IPS DF 6.9 (cell line): ENCODE data around the gene TRAP1.

Experiments used
- DNase-seq: peaks from one replicate; pipeline ENCODE4 v3.0.0-alpha.2; 2013; ENCODE audit warnings: low read depth, low spot score
- H3K27ac ChIP-seq: one replicate; pipeline ENCODE4 v1.5.1; 2013; ENCODE audit warnings: low read length, control low read depth
- H3K27me3 ChIP-seq: 2 replicates; pipeline ENCODE4 v1.6.1; 2013; ENCODE audit warnings: mild to moderate bottlenecking, low read length; ENCODE audit not compliant: control insufficient read depth, insufficient read depth
- H3K36me3 ChIP-seq: 2 replicates; pipeline ENCODE4 v1.6.1; 2013; ENCODE audit warnings: low read length; ENCODE audit not compliant: control insufficient read depth, insufficient read depth
- H3K4me1 ChIP-seq: 2 replicates; pipeline ENCODE4 v1.6.1; 2013; ENCODE audit warnings: low read length; ENCODE audit not compliant: control insufficient read depth, insufficient read depth
- H3K4me3 ChIP-seq: 2 replicates; pipeline ENCODE4 v1.5.1; 2013; ENCODE audit warnings: mild to moderate bottlenecking, low read length
- H3K9me3 ChIP-seq: 2 replicates; pipeline ENCODE4 v1.6.1; 2013; ENCODE audit warnings: low read length, inconsistent platforms; ENCODE audit not compliant: control insufficient read depth, insufficient read depth
- WGBS: extraction: QIAGEN DNeasy Blood & Tissue Kit; methylation state at CpG from one replicate; pipeline ENCODE4 v1.1.7; 2013; ENCODE audit warnings: mixed read lengths, missing lambda C conversion rate; ENCODE audit not compliant: insufficient read length, insufficient coverage; 5-methylcytosine and 5-hydroxymethylcytosine counted together

Gene TRAP1

DNA sequence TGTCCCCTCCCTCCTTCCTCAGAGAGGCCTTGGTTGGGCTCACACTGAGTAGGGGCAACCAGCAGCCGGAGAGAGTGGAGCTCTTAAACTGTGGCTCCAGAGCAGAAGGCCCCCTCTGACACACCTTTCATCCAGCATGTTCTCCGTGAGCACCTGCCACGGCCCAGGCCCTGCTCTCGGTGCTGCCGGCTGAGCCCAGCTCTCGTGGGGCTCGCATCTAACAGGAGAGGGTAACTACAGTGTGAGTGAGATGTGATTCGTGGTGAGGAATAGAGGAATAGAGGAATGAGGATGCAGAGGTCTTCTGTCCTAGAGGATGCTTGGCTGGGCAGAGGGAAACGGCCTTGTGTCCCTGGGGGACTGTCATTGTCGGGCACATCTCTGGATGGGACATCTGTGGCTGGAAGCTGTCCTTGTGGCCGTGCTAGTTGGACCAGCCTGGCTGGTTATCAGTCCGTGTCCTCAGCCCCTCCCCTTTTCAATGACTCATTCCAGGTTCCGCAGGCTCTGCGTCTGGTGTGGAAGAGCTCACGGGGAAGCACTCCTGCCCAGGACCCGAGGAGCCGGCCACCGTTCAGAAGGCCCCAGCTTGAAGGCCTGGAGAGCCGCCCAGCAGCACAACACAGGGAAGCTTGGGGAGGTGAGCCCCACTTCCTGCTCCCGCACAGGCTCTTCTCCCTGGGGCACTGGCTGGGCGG lies 74.8 kb downstream of the TRAP1 start:
- Histone ChIP-seq H3K27ac (no peak overlapping the region), H3K4me3 (no peak overlapping the region), H3K9me3 (no peaks in the 10 kb centered on the region), H3K27me3 (no peaks in the 10 kb centered on the region), H3K36me3 (peaks cover 2% of the 10 kb centered on the region; the same call in 1 of the 2 replicates), H3K4me1 (peaks cover 12% of the 10 kb centered on the region)
- no peak for DNase-seq
- WGBS = no CpG with 5 or more reads among the region's 21 CpGs

DNA sequence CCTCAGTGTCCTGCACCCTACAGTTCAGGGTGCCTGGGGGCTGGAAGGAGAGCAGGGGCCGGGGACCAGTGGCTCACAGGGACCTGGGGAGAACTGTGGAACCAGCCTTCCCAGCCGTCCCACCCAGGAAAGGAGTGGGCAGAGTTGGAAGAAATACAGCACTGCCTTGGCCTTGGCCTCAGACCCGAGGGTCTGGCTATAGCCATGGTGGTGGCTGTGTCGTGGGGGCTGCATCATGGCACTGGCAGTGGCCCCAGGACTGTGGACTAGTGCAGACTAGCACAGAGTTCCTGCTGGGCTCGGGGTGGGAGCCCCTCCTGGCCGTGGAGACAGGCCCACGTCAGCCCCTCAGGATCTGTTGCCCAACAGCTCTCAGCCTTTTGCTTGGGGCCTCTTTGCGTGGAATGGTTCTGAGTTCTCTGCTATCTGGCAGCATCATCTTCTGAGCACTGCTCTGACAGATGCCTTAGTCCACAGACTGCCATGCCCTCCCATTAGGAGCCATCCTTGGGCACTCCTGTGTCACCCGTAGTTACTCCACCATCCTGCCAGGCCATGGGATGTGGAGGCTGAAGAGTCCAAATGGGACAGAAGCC lies 75.4 kb downstream of the TRAP1 start:
- no peaks in the 10 kb centered on the region for H3K27me3 ChIP-seq
- no CpG with 5 or more reads among the region's 9 CpGs for WGBS
- no peak overlapping the region for H3K27ac ChIP-seq
- H3K36me3 ChIP-seq = peaks cover 2% of the 10 kb centered on the region; the same call in 1 of the 2 replicates
- H3K4me1 ChIP-seq = peaks cover 12% of the 10 kb centered on the region
- no peak overlapping the region for H3K4me3 ChIP-seq
- no peak for DNase-seq
- no peaks in the 10 kb centered on the region for H3K9me3 ChIP-seq

DNA sequence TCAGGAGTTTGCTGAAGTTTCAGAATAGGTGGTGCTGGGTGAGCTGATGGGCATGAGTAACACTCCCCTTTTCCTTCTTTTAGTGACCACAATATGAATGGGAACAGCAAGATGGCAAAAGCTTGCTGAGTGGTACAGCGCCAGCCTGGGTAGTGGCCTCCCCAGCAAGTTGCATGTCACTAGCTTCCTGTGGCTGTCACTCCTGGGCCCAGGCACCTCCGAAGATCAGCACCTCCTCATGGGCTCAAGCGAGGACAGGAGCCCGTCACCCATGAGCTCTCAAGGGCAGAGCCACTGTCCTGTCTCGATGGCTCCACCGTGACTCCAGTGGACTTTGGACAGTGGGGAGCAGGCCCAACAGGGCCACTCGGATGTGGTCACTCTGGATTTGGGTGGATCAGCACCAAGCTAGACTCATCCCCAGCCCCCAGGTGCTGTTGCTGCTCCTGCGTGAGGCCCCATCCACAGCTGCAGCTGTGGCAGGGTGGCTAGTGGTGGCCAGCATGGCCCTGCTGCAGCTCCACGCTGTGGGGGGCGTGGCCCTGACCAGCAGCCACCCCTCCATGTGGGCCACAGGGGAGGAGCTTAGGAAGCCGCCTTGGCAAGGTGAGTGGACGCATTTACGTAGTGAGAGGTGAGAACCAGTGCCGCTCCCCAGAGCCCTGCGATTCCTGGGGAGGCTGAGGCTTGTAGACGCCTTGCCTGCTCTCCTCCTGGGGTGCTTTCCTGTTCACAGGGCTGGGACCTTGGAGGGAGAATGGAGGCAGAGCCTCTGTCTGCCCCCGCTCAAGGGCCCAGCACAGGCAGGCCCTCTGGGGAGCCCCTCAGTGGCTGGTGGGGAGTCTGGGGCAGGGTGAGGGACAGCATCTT lies 76.5 kb downstream of the TRAP1 start:
- Histone ChIP-seq H3K4me3 (no peak overlapping the region), H3K4me1 (peaks cover 10% of the 10 kb centered on the region), H3K27me3 (no peaks in the 10 kb centered on the region), H3K36me3 (peaks cover 2% of the 10 kb centered on the region; the same call in 1 of the 2 replicates), H3K27ac (no peak overlapping the region), H3K9me3 (no peaks in the 10 kb centered on the region)
- no peak for DNase-seq
- no CpG with 5 or more reads among the region's 17 CpGs for WGBS

DNA sequence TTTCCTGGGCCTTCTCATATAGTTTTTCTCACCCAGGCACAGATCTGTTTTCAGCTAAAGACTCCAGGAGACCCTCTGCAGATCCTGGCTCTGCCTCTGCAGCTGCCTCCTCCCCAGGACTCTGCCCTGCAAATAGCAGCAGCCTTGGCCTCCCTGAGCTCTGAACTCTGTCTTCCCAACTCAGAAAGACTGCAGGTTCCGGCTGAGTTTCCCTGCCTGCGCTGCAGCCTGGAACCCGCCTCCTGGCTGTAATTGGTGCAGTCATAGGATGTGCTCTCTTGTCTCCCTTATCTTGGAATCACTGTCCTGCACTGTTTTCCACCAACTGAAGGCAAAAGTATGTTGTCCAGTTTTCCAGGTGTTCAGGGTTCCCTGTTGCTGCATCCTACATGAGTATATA lies 77.1 kb downstream of the TRAP1 start:
- H3K4me1 ChIP-seq = peaks cover 4% of the 10 kb centered on the region
- H3K27ac ChIP-seq = no peak overlapping the region
- no CpG with 5 or more reads among the region's 3 CpGs for WGBS
- no peak overlapping the region for H3K4me3 ChIP-seq
- no peaks in the 10 kb centered on the region for H3K27me3 ChIP-seq
- DNase-seq = no peak
- no peaks in the 10 kb centered on the region for H3K9me3 ChIP-seq
- H3K36me3 ChIP-seq = peaks cover 2% of the 10 kb centered on the region; the same call in 1 of the 2 replicates

DNA sequence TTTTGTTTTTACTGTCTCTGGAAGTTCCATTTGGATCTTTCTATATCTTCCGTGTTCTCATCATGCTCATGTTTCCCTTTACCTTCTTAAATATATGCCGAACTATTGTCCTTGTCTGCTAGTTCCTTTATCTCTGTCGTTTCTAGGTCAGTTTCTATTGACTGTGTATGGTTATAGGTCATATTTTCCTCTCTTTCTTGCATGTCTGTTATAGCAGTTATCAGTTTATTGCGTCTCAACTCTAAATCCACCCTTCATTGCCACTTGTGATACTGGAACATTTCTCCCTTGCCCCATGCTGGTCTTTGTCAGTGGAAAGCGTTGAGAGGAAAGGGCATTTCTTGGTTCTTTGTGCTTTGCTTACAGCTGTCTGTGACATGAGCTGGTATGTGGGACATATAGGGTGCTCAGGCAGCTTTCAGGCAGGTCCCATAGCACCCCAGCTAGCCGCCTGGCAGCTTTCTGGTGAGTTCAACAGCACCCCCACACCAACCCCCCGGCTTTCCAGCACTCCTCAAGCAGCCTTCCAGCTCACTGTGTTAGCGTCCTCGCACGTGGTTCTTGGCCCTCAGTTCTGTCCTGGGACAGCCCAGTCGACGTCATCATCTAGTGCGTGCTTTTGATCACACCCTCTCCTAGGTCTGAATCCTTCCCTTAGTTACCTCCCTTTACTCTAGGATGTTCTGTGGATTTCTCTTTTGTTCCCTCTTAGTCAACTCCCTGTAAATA lies 78.2 kb downstream of the TRAP1 start:
- no peaks in the 10 kb centered on the region for H3K9me3 ChIP-seq
- peaks cover 2% of the 10 kb centered on the region for H3K4me1 ChIP-seq
- H3K4me3 ChIP-seq = no peak overlapping the region
- H3K27me3 ChIP-seq = no peaks in the 10 kb centered on the region
- no CpG with 5 or more reads among the region's 13 CpGs for WGBS
- DNase-seq = no peak
- peaks cover 2% of the 10 kb centered on the region; the same call in 1 of the 2 replicates for H3K36me3 ChIP-seq
- no peak overlapping the region for H3K27ac ChIP-seq

DNA sequence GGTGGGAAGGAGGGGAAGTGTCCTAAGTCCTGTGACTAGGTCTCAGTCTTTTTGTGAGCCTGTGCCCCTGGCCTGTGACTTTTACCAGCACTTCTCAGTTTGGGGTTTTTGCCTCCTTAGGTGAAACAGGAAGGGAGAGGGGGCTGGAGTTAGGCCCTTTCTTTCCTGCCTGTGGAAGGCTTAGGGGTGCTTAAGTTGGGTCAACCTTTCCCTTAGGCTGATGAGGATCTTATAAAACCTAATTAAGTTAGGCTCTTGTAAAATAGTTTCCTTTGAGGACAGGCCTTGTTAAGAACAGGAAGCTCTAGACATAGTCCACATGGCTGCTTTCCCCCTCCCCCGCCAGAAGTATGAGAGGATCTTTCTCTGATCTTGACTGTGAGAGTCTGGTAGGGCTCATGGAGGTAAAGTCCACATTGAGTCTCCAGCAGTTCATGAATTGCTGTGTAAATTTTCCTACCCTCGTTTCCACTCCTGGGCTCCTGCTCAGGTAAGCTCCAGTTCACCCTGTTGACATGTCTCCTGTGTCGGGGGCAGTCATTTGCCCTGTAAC lies 79.9 kb downstream of the TRAP1 start:
- H3K4me3 ChIP-seq = no peak overlapping the region
- WGBS = no CpG with 5 or more reads among the region's 3 CpGs
- H3K36me3 ChIP-seq = peaks cover 2% of the 10 kb centered on the region; the same call in 1 of the 2 replicates
- H3K27ac ChIP-seq = no peak overlapping the region
- H3K4me1 ChIP-seq = peaks cover 2% of the 10 kb centered on the region
- DNase-seq = no peak
- no peaks in the 10 kb centered on the region for H3K27me3 ChIP-seq
- H3K9me3 ChIP-seq = no peaks in the 10 kb centered on the region

DNA sequence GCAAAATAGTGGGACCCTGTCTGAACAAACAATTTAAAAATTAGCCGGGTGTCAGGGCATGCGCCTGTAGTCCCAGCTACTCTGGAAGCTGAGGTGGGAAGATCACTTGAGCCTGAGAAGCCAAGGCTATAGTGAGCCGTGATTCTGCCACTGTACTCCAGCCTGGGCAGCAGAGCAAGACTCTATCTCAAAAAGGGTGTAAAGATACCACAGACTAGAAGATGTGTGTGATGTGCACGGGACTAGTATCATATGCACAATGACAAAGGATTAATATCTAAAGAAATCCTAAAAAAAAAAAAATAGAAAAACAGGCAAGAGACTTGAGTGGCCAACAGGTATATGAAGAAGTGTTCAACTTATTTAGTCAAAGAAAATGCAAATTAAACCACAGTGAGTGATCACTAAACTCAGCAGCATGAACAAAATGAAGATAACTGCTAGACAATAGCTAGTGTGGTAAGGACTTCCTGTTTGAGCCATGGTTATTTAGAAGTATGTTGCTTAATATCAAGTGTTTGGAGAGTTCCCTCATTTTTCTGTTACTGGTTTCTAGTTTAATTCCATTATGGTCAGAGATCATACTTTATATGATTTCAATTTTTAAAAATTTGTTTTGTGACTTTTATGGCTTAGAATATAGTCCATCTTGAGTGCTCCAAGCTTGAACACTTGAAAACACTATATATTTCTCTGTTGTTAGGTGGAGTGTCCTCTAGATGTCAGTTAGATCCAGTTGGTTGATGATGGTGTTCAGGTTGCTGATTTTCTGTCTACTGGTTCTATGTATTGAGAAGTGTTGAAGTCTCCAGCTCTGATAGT lies 91.2 kb downstream of the TRAP1 start:
- H3K36me3 ChIP-seq = no peaks in the 10 kb centered on the region
- H3K27me3 ChIP-seq = no peaks in the 10 kb centered on the region
- no peak for DNase-seq
- peaks cover 1% of the 10 kb centered on the region; the same call in 1 of the 2 replicates for H3K4me1 ChIP-seq
- WGBS = no CpG with 5 or more reads among the region's 4 CpGs
- no peak overlapping the region for H3K27ac ChIP-seq
- no peak overlapping the region for H3K4me3 ChIP-seq
- H3K9me3 ChIP-seq = no peaks in the 10 kb centered on the region

DNA sequence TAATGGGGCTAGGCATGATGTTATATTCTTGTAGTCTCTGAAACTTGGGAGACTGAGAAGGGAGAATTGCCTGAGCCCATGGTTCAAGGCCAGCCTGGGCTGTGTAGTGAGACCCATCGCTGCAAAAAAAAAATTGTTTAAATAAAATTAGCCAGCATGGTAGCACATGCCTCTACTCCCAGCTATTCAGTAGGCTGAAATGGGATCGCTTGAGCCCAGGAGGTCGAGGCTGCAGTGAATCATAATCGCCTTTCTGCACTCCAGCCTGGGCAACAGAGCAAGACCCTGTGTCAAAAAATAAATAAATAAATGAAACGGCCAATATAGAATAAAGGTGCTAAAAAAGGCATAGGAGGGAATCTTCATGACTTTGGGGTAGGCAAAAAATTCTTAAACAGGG lies 92.0 kb downstream of the TRAP1 start:
- Histone ChIP-seq H3K4me3 (no peak overlapping the region), H3K36me3 (no peaks in the 10 kb centered on the region), H3K27ac (no peak overlapping the region), H3K4me1 (peaks cover 1% of the 10 kb centered on the region; the same call in 1 of the 2 replicates), H3K27me3 (no peaks in the 10 kb centered on the region), H3K9me3 (no peaks in the 10 kb centered on the region)
- DNase-seq = no peak
- no CpG with 5 or more reads among the region's 5 CpGs for WGBS

DNA sequence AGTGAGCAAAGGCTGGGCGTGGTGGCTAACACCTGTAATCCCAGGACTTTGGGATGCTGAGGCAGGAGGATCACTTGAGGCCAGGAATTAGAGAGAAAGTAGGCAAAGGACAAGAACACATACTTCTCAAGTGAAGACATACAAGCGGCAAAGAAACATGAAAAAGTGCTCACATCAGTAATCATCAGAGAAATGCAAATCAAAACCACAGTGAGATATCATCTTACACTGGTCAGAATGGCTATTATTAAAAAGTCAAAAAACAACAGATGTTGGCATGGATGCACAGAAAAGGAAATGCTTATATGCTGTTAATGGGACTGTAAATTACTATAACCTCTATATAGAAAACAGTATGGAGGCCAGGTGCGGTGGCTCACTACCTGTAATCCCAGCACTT lies 93.7 kb downstream of the TRAP1 start:
- Histone ChIP-seq H3K27ac (no peak overlapping the region), H3K27me3 (no peaks in the 10 kb centered on the region), H3K4me3 (no peak overlapping the region), H3K36me3 (no peaks in the 10 kb centered on the region), H3K9me3 (no peaks in the 10 kb centered on the region), H3K4me1 (peaks cover 1% of the 10 kb centered on the region; the same call in 1 of the 2 replicates)
- no peak for DNase-seq
- WGBS = no CpG with 5 or more reads among the region's 3 CpGs
